Endothelial cell of umbilical vein (primary cell): ENCODE results near the gene MT3. TPM values are rescaled to one million over a fixed set of nuclear protein-coding genes. Genes with fewer than 3 reads are reported as not detected.

Experiments
- Bru-seq: library from RNA; stranded (reverse); fragments of 400-500 nt; gene quantifications from one replicate; lab custom pipeline; 2021; lab: Mats Ljungman, UMichigan
- BruChase-seq, 2 experiments: library from RNA; stranded (reverse); fragments of 400-500 nt; gene quantifications; one replicate each; lab custom pipeline; 2021; lab: Mats Ljungman, UMichigan
- BruUV-seq: library from RNA; stranded (reverse); fragments of 400-500 nt; replicated peaks from 2 replicates; lab custom pipeline; 2021; lab: Mats Ljungman, UMichigan
- CTCF ChIA-PET: fragments of 300-600, 350-600 bp; sonication (Branson Sonifier 250); formaldehyde crosslinking; loops from one replicate; lab custom pipeline; 2021; ENCODE audit warnings: antibody characterized with exemption, inconsistent platforms; lab: Charles Lee
- POLR2A ChIA-PET: fragments of 300-600, 350-600 bp; sonication (Branson Sonifier 250); formaldehyde crosslinking; loops from one replicate; lab custom pipeline; 2021; ENCODE audit warnings: antibody characterized with exemption, inconsistent platforms; lab: Charles Lee
- DNase-seq: peaks from one replicate; pipeline ENCODE4 v3.0.0-alpha.2; 2011; ENCODE audit warnings: low read depth, low spot score
- FAIRE-seq: peaks from 2 replicates; lab custom pipeline; 2011; peaks lifted over from hg19 to GRCh38; lab: Jason Lieb, UNC
- H2AFZ ChIP-seq: 2 replicates; pipeline ENCODE4 v1.6.0; 2012; ENCODE audit warnings: low read depth, low read length, control low read depth, inconsistent platforms
- H3K27ac ChIP-seq: 2 replicates; pipeline ENCODE4 v1.5.1; 2011; ENCODE audit warnings: low read depth, mild to moderate bottlenecking, control low read depth, low read length, moderate library complexity; ENCODE audit not compliant: insufficient read depth
- H3K27me3 ChIP-seq, 2 experiments: 2 replicates each; pipeline versions ENCODE4 v1.6.0 to v1.6.1; 2011; ENCODE audit warnings: low read length in 2 of 2, mixed read lengths in 1 of 2; ENCODE audit not compliant: control insufficient read depth in 2 of 2, insufficient read depth in 2 of 2
- H3K36me3 ChIP-seq, 2 experiments: 2 replicates in 1 of 2; 3 replicates in 1 of 2; pipeline ENCODE4 v1.5.1; 2011; ENCODE audit warnings: low read length in 2 of 2, mild to moderate bottlenecking in 1 of 2, moderate library complexity in 1 of 2; ENCODE audit not compliant: control insufficient read depth in 2 of 2, insufficient read depth in 2 of 2; ENCODE audit errors: extremely low read depth in 1 of 2
- H3K4me1 ChIP-seq: 3 replicates; pipeline ENCODE4 v1.5.1; 2011; ENCODE audit warnings: mild to moderate bottlenecking, low read length; ENCODE audit not compliant: control insufficient read depth, insufficient read depth; ENCODE audit errors: extremely low read depth
- H3K4me2 ChIP-seq: 2 replicates; pipeline ENCODE4 v1.6.1; 2011; ENCODE audit warnings: low read length, control low read depth, mixed read lengths; ENCODE audit not compliant: insufficient read depth
- H3K4me3 ChIP-seq, 3 experiments: fragments of 200-600 bp in 1 of 3; sonication (generic), shearing (Covaris generic) in 1 of 3; replicated peaks in 1 of 3; 2 replicates each; pipeline ENCODE4 v1.5.1; 2011 to 2016; ENCODE audit warnings: control low read depth in 3 of 3, low read length in 3 of 3, mild to moderate bottlenecking in 2 of 3, inconsistent platforms in 1 of 3, low read depth in 1 of 3, moderate library complexity in 1 of 3; ENCODE audit not compliant: insufficient read depth in 1 of 3
- H3K79me2 ChIP-seq: 2 replicates; pipeline ENCODE4 v1.6.0; 2012; ENCODE audit warnings: low read length, inconsistent platforms; ENCODE audit not compliant: control insufficient read depth, insufficient read depth
- H3K9ac ChIP-seq: replicated peaks from 2 replicates; pipeline ENCODE3; 2011; ENCODE audit warnings: low read length, control low read depth; ENCODE audit not compliant: insufficient read depth; ENCODE audit errors: extremely low read depth
- H3K9me1 ChIP-seq: replicated peaks from 3 replicates; pipeline ENCODE4 v1.6.0; 2011; ENCODE audit warnings: mild to moderate bottlenecking, low read length; ENCODE audit not compliant: control insufficient read depth, insufficient read depth; ENCODE audit errors: extremely low read depth
- H3K9me3 ChIP-seq: replicated peaks from 2 replicates; pipeline ENCODE4 v1.5.1; 2012; ENCODE audit warnings: low read length, inconsistent platforms; ENCODE audit not compliant: control insufficient read depth, insufficient read depth
- H4K20me1 ChIP-seq: replicated peaks from 2 replicates; pipeline ENCODE3; 2011; ENCODE audit warnings: mild to moderate bottlenecking, low read length; ENCODE audit not compliant: control insufficient read depth, insufficient read depth; ENCODE audit errors: extremely low read depth
- EZH2 ChIP-seq: IDR thresholded peaks from 2 replicates; pipeline ENCODE4 v1.6.1; 2012; ENCODE audit warnings: borderline replicate concordance, low read depth, mild to moderate bottlenecking, moderate library complexity, low read length, inconsistent platforms; ENCODE audit not compliant: severe bottlenecking
- FOS ChIP-seq: IDR thresholded peaks from 2 replicates; pipeline ENCODE4 v1.6.1; 2011; ENCODE audit warnings: mild to moderate bottlenecking, low read length, moderate library complexity, borderline replicate concordance; ENCODE audit not compliant: insufficient read depth
- MYC ChIP-seq: IDR thresholded peaks from one replicate; pipeline ENCODE4 v1.6.1; 2011; ENCODE audit warnings: mild to moderate bottlenecking, low read depth, low read length
- POLR2A ChIP-seq: IDR thresholded peaks from 2 replicates; pipeline ENCODE4 v1.6.1; 2012; ENCODE audit warnings: low read depth, mild to moderate bottlenecking, control low read depth, low read length
- dilution Hi-C: fragments of 300-500 bp; cut with MboI; formaldehyde crosslinking; loops from one replicate; pipeline ENCODE4 v1.15.0; 2019; ENCODE audit warnings: low sequenced_read_pairs; ENCODE audit not compliant: extremely low pct_ligation_motif_present
- intact Hi-C: fragments of 100-400 bp; cut with micrococcal nuclease; formaldehyde crosslinking; loops from one replicate; pipeline ENCODE4 v1.10.0; 2022
- long read RNA-seq: library from polyadenylated mRNA; stranded (forward); transcript quantifications from one replicate; pipeline ENCODE4 v2.0.0, GENCODE V29; 2021
- polyA minus RNA-seq, 3 experiments: library from RNA; depleted of rRNA, polyadenylated mRNA; stranded (reverse); fragments of >200 nt; gene quantifications; 1 replicate in 1 of 3; 2 replicates in 2 of 3; pipeline ENCODE4 v1.2.3, GENCODE V29; 2011
- polyA plus RNA-seq, 4 experiments: library from polyadenylated mRNA; depleted of rRNA in 3 of 4; stranded (reverse) in 3 of 4; unstranded in 1 of 4; fragments of >200 nt; gene quantifications; 2 replicates each; pipeline versions ENCODE4 v1.2.1 to v1.2.3, GENCODE V29; 2011 to 2012; ENCODE audit warnings: missing spikeins in 1 of 4
- total RNA-seq: library from RNA; stranded (reverse); gene quantifications from 2 replicates; pipeline ENCODE4 v1.2.3, GENCODE V29; 2021
- TF ChIP-seq, protein P1 (sequence below): IDR thresholded peaks from 2 replicates; pipeline ENCODE4 v1.6.1; 2011; ENCODE audit not compliant: insufficient read depth, insufficient read length
- TF ChIP-seq, protein P2 (sequence below), 2 donors: IDR thresholded peaks; 1 replicate in 1 of 2; 2 replicates in 1 of 2; pipeline ENCODE4 v1.5.1; 2011; ENCODE audit warnings: low read length in 2 of 2, mild to moderate bottlenecking in 2 of 2, moderate library complexity in 2 of 2, control low read depth in 1 of 2, inconsistent platforms in 1 of 2, low read depth in 1 of 2; ENCODE audit not compliant: insufficient read depth in 1 of 2; ENCODE audit errors: extremely low read depth in 1 of 2

Gene MT3
- total RNA-seq (not detected in 2 replicates), polyA plus RNA-seq (0.37 TPM in 1 of 2 replicates, not detected in the other), polyA minus RNA-seq (not detected in 2 replicates), Bru-seq, nascent RNA (not detected), BruChase-seq, experiment 1, labeled RNA remaining after a 6-hour chase (not detected), BruChase-seq, experiment 2, labeled RNA remaining after a 2-hour chase (not detected)
- 0.30 TPM in 1 of 2 replicates, not detected in the other for polyA plus RNA-seq (2011; cell fraction: cytosol; rRNA removed)
- not detected in 2 replicates for polyA plus RNA-seq (2011; cell fraction: nucleus; rRNA removed)
- polyA plus RNA-seq (2012), result 0.44 TPM in 1 of 2 replicates, not detected in the other
- not detected for polyA minus RNA-seq (2011; cell fraction: cytosol; rRNA and poly(A)+ RNA removed)
- polyA minus RNA-seq (2011; cell fraction: nucleus; rRNA and poly(A)+ RNA removed), result not detected in 2 replicates
- long read RNA-seq, result 0 reads

DNA sequence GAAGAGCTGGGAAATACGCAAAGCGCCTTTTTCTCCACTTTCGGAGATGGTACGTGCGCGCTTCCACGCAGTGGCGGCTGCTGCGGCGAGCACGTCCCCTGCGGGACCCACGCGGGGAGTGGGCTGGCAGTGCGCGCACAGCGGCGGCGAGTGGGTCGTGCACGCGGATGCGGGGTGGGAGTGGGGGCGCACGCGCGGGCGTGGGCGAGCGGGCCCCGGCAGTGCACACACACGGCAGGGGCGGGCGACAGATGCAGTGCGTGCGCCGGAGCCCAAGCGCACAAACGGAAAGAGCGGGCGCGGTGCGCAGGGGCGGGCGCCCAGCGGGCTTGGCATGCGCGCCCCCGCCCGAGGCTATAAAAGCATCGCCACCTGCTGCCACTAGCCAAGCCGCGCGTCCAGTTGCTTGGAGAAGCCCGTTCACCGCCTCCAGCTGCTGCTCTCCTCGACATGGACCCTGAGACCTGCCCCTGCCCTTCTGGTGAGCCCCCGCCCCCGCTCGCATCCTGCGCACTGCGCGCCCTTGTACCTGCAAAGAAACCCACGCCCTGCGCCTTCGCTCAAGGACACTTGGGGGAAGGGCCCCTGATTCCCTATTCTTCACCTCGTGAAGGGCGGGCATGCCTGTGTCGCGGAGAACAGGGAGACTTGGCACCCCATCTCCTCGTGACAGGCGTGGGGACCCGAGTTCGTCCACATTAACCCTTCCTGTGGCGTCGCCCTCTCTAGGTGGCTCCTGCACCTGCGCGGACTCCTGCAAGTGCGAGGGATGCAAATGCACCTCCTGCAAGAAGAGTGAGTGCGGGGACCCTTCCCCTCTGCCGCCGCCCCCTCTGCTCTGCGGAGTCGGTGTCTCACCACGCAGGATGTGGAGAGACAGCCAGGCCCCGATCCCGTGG, at the start of gene MT3:
TSS of gene MT3 (plus strand) at position 388 of the 899 bp plus-strand sequence. CDS start at position 451, 63 bp downstream.
- DNase-seq (no peak), FAIRE-seq (no peak)
- Histone ChIP-seq H3K27ac (no peak within 1 kb of the TSS), H3K36me3 (no peaks in the 10 kb centered on the region), H3K4me2 (peak within 1 kb of the TSS; percentile 56), H3K79me2 (no peaks in the 10 kb centered on the region), H4K20me1 (no peaks in the 10 kb centered on the region), H3K9me3 (no peaks in the 10 kb centered on the region), H3K27me3 (peaks cover 20 to 21% of the 10 kb centered on the region in 2 experiments), H2AFZ (peak within 1 kb of the TSS; percentile 38), H3K4me1 (no peaks in the 10 kb centered on the region), H3K4me3 (peak within 1 kb of the TSS in 2 of 3 experiments; percentile 20 to 32), H3K9me1 (no peaks in the 10 kb centered on the region), H3K9ac (no peak within 1 kb of the TSS)
- dilution Hi-C loops (no loop called here), intact Hi-C loops (no loop called here)
- ChIA-PET CTCF (interaction anchor here (1.3 to 4.1 kb wide), 2 partner anchors 12 to 113 kb away, joined by 3 to 26 read pairs; no protein-coding TSS in a partner anchor), POLR2A (no interaction called here)
- TF ChIP-seq EZH2, result peak; percentile 61
- TF ChIP-seq, protein P1, sequence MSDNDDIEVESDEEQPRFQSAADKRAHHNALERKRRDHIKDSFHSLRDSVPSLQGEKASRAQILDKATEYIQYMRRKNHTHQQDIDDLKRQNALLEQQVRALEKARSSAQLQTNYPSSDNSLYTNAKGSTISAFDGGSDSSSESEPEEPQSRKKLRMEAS, result no peak
- BruUV-seq, result no TSS peak

DNA sequence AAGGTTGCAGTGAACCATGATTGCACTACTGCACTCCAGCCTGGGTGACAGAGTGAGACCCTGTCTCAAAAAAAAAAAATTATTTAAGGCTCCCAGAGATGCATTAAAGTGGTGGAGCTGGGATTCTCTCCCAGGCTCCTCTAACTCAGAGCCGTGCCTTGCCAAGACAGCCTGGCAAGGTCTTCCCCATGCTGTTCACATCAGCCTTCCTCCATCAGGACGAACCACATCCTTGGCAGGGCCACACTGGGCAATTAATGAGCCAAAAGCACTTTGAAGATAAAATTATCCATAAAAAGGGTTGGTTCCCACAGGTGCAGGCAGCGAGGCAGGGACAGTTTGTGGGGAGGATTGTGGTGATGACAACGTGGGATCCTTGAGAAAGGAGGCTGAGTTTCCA, 49.7 kb upstream of the MT3 start:
- BruUV-seq, result no TSS peak
- no peak overlapping the region for H3K4me2 ChIP-seq
- TF ChIP-seq, protein P2, sequence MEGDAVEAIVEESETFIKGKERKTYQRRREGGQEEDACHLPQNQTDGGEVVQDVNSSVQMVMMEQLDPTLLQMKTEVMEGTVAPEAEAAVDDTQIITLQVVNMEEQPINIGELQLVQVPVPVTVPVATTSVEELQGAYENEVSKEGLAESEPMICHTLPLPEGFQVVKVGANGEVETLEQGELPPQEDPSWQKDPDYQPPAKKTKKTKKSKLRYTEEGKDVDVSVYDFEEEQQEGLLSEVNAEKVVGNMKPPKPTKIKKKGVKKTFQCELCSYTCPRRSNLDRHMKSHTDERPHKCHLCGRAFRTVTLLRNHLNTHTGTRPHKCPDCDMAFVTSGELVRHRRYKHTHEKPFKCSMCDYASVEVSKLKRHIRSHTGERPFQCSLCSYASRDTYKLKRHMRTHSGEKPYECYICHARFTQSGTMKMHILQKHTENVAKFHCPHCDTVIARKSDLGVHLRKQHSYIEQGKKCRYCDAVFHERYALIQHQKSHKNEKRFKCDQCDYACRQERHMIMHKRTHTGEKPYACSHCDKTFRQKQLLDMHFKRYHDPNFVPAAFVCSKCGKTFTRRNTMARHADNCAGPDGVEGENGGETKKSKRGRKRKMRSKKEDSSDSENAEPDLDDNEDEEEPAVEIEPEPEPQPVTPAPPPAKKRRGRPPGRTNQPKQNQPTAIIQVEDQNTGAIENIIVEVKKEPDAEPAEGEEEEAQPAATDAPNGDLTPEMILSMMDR (IDR thresholded peaks at IDR 0.05; ENCODE audit: extremely low read depth in 1 of 2, insufficient read depth in 1 of 2, low read depth in 1 of 2, low read length in 2 of 2), result no peak
- TF ChIP-seq FOS (no peak), MYC (no peak), POLR2A (no peak)
- H2AFZ ChIP-seq, result no peak overlapping the region
- FAIRE-seq (no peak), DNase-seq (no peak)
- H3K27me3 ChIP-seq, result peaks cover 2 to 20% of the 10 kb centered on the region in 2 experiments
- no peak overlapping the region for H3K4me3 ChIP-seq
- H3K36me3 ChIP-seq, result no peaks in the 10 kb centered on the region
- H3K4me1 ChIP-seq, result no peaks in the 10 kb centered on the region
- intact Hi-C loops (no loop called here), dilution Hi-C loops (no loop called here)
- H4K20me1 ChIP-seq, result no peaks in the 10 kb centered on the region
- no peak overlapping the region for H3K27ac ChIP-seq
- POLR2A ChIA-PET, result no interaction called here
- no peaks in the 10 kb centered on the region for H3K9me1 ChIP-seq
- H3K79me2 ChIP-seq, result no peaks in the 10 kb centered on the region
- no peaks in the 10 kb centered on the region for H3K9me3 ChIP-seq
- no peak overlapping the region for H3K9ac ChIP-seq
- CTCF ChIA-PET, result interaction anchor here (1.2 to 1.3 kb wide), 2 partner anchors 11 to 61 kb away, joined by 3 read pairs; no protein-coding TSS in a partner anchor
